Adrenal gland (tissue), 12 donors: ENCODE results near the gene NIP7. TPM values are rescaled to one million over a fixed set of nuclear protein-coding genes. Genes with fewer than 3 reads are reported as not detected.

Source experiments
- DNase-seq, 7 donors: peaks; one replicate each; pipeline ENCODE4 v3.0.0-alpha.2; 2019 to 2020
- H3K27ac ChIP-seq, 5 donors: fragments of 200-600 bp; sonication (generic) in 4 of 5; 1 replicate in 3 of 5; 2 replicates in 2 of 5; pipeline versions ENCODE4 v1.5.1 to v1.8.0; 2016 to 2020; ENCODE audit warnings: mild to moderate bottlenecking in 1 of 5
- H3K27me3 ChIP-seq: fragments of 200-600 bp; 2 replicates; pipeline ENCODE4 v1.8.0; 2021
- H3K36me3 ChIP-seq, 2 donors: fragments of 200-600 bp; replicated peaks in 1 of 2; 1 replicate in 1 of 2; 2 replicates in 1 of 2; pipeline versions ENCODE4 v1.5.1 to v1.8.0; 2018 to 2022
- H3K4me1 ChIP-seq, 2 donors: fragments of 200-600 bp; replicated peaks in 1 of 2; 1 replicate in 1 of 2; 2 replicates in 1 of 2; pipeline versions ENCODE4 v1.5.1 to v1.8.0; 2018 to 2021
- H3K4me3 ChIP-seq, 4 donors: fragments of 200-600 bp; sonication (generic) in 3 of 4; one replicate each; pipeline ENCODE4 v1.5.1; 2016 to 2018
- H3K9me3 ChIP-seq, 3 donors: fragments of 200-600 bp; sonication (generic) in 1 of 3; replicated peaks in 1 of 3; 1 replicate in 2 of 3; 2 replicates in 1 of 3; pipeline versions ENCODE4 v1.5.1 to v1.8.0; 2016 to 2021
- POLR2A ChIP-seq, 2 donors: fragments of 450-650 bp; IDR thresholded peaks; one replicate each; pipeline ENCODE4 v1.6.1; 2017; ENCODE audit warnings: antibody characterized with exemption in 2 of 2, mild to moderate bottlenecking in 2 of 2, moderate library complexity in 1 of 2
- WGBS, 4 donors: extraction: QIAGEN DNeasy Blood & Tissue Kit in 2 of 4; methylation state at CpG; one replicate each; pipeline versions ENCODE4 v1.1.5 to v1.1.7; 2013 to 2017; 5-methylcytosine and 5-hydroxymethylcytosine counted together
- intact Hi-C, 2 donors: fragments of 100-400 bp; cut with DNase I; formaldehyde crosslinking; loops; one replicate each; pipeline versions ENCODE4 v1.14.1 to v1.15.0; 2022 to 2023
- polyA plus RNA-seq, 3 donors: library from polyadenylated mRNA; stranded (reverse); fragments of 200-250 nt in 2 of 3; fragments of 350-450 nt in 1 of 3; fragmentation: Illumina TruSeq in 1 of 3; extraction: RNeasy Lipid Tissue Mini Kit (QIAGEN cat#74804) in 1 of 3; gene quantifications; one replicate each; pipeline ENCODE4 v1.2.3, GENCODE V29; 2013 to 2014
- total RNA-seq, 9 donors: library from RNA; depleted of rRNA in 4 of 9; stranded (reverse); fragments of >200 nt in 4 of 9; fragments of 120-200 nt in 1 of 9; fragmentation: NEBNext Ultra II Directional in 1 of 9; extraction: Animal tissue kit (Norgen Biotek cat#: 25700) in 1 of 9; gene quantifications; one replicate each; pipeline versions ENCODE4 v1.1.0 to v1.2.4, GENCODE V29; 2013 to 2023
- TF ChIP-seq, protein P1 (sequence below), 6 experiments: fragments of 450-650 bp in 4 of 6; fragments of 200-600 bp in 2 of 6; sonication (generic) in 1 of 6; IDR thresholded peaks; 1 replicate in 5 of 6; 2 replicates in 1 of 6; pipeline versions ENCODE4 v1.5.1 to v1.8.0; 2016 to 2021; ENCODE audit warnings: antibody characterized with exemption in 6 of 6, mild to moderate bottlenecking in 2 of 6, moderate library complexity in 1 of 6
- donor health status: healthy with polysubstance abuse.
- donor health status: Bipolar disorder and iron deficiency.
- donor health status: DM: yes; HTN: yes; CAD: no.
- donor health status: DM: no; HTN: no; CAD: no.
- donor health status: DM: no; HTN: no; CAD: no.
- donor health status: DM: yes; HTN: yes; CAD: no.

Gene NIP7
- total and polyA plus RNA-seq, 12 donors = 10.5 to 38.0 (median 21.6) TPM

DNA sequence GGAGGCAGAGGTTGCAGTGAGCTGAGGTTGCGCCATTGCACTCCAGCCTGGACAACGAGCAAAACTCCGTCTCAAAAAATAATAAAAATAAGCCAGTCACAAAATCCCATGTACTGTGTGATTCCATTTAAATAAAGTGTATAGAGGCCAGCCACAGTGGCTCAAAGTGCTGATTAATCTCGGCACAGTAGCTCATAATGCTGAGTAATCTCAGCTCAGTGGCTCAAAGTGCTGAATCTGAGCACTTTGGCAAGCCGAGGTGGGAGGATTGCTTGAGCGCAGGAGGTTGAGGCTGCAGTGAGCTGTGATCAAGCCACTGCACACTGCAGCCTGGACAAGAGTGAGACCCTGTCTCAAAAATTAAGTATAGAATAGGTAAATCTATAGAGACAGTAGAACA, 7.1 kb downstream of the NIP7 start:
- Histone ChIP-seq H3K4me1 (no peaks in the 10 kb centered on the region), H3K36me3 (peaks cover 0 to 24% of the 10 kb centered on the region in 2 donors), H3K4me3 (no peak overlapping the region), H3K9me3 (no peaks in the 10 kb centered on the region), H3K27me3 (no peaks in the 10 kb centered on the region), H3K27ac (no peak overlapping the region)
- intact Hi-C loops = no loop called here
- no peak for DNase-seq
- TF ChIP-seq, protein P1, sequence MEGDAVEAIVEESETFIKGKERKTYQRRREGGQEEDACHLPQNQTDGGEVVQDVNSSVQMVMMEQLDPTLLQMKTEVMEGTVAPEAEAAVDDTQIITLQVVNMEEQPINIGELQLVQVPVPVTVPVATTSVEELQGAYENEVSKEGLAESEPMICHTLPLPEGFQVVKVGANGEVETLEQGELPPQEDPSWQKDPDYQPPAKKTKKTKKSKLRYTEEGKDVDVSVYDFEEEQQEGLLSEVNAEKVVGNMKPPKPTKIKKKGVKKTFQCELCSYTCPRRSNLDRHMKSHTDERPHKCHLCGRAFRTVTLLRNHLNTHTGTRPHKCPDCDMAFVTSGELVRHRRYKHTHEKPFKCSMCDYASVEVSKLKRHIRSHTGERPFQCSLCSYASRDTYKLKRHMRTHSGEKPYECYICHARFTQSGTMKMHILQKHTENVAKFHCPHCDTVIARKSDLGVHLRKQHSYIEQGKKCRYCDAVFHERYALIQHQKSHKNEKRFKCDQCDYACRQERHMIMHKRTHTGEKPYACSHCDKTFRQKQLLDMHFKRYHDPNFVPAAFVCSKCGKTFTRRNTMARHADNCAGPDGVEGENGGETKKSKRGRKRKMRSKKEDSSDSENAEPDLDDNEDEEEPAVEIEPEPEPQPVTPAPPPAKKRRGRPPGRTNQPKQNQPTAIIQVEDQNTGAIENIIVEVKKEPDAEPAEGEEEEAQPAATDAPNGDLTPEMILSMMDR (IDR thresholded peaks at IDR 0.05) = no peak
- TF ChIP-seq POLR2A (IDR thresholded peaks at IDR 0.05) = no peak
- WGBS, 4 donors = 81 to 93% (median 90%) methylated on average over 6 of the region's 6 CpGs

DNA sequence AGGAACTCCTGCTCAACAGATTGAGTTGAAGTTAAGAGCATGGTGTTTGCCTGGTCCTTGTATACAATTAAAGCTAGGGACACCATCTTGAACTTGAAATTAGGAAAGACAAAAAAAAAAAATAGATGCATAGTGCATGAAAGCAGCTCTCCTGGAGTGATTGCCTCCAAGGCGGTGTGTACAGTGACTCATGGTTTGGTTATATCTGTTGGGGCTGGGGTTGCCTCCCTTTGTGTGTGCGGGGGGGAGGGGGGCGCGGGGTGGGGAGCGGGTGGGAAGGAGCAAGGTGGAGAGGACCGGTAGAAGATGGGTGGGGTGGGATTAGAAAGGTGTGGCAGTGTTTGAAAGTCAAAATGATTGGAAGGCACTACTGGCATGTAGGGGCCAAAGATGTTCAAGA, 8.7 kb downstream of the NIP7 start:
- intact Hi-C loops = no loop called here
- Histone ChIP-seq H3K4me1 (no peaks in the 10 kb centered on the region), H3K36me3 (peaks cover 0 to 15% of the 10 kb centered on the region in 2 donors), H3K27ac (no peak overlapping the region), H3K4me3 (no peak overlapping the region), H3K9me3 (no peaks in the 10 kb centered on the region), H3K27me3 (no peaks in the 10 kb centered on the region)
- no peak for TF ChIP-seq POLR2A (IDR thresholded peaks at IDR 0.05)
- no peak for DNase-seq
- WGBS, 4 donors = 90 to 94% (median 94%) methylated on average over 6 of the region's 6 CpGs

DNA sequence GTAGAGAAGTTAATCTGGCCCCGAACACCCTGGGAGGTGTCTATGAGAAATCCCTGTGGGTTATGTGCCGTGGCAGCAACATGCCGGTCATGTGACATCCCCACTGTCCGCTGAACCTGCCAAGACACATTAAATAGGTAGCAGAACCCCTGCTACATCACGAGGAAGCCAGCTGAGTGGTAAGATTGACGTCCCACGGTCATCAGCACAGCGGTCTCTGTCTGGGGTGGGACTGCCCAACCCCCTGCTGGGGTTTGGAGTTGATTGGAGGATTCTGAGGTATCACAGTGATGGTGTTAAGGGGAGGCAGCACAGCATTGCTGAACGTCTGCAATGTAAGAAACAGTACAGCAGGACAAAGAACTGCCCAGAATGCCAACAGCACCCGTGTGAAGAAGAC, 10.0 kb downstream of the NIP7 start:
- DNase-seq = no peak
- 88 to 96% (median 91%) methylated on average over 10 of the region's 10 CpGs for WGBS, 4 donors
- Histone ChIP-seq H3K27me3 (no peaks in the 10 kb centered on the region), H3K27ac (no peak overlapping the region), H3K36me3 (peaks cover 0 to 10% of the 10 kb centered on the region in 2 donors), H3K4me3 (no peak overlapping the region), H3K9me3 (no peaks in the 10 kb centered on the region), H3K4me1 (no peaks in the 10 kb centered on the region)
- TF ChIP-seq, protein P1 (IDR thresholded peaks at IDR 0.05) = no peak
- TF ChIP-seq POLR2A (IDR thresholded peaks at IDR 0.05) = no peak
- intact Hi-C loops = no loop called here

- Histone ChIP-seq H3K4me1 (peaks cover 0 to 1% of the 10 kb centered on the region in 2 donors), H3K36me3 (peaks cover 0 to 11% of the 10 kb centered on the region in 2 donors), H3K27ac (no peak overlapping the region), H3K27me3 (no peaks in the 10 kb centered on the region), H3K4me3 (no peak overlapping the region), H3K9me3 (no peaks in the 10 kb centered on the region)
- no peak for TF ChIP-seq POLR2A (IDR thresholded peaks at IDR 0.05)
- TF ChIP-seq, protein P1 (IDR thresholded peaks at IDR 0.05) = no peak
- WGBS, 4 donors = 74 to 78% (median 77%) methylated on average over 6 of the region's 6 CpGs
- intact Hi-C loops = no loop called here
- DNase-seq = no peak
Measured at GRCh38 chr16:69350536-69351133, 11.1 kb downstream of the NIP7 start.
